Smooth muscle cell (in vitro differentiated cells): ENCODE data around the gene GC. TPM values are rescaled to one million over a fixed set of nuclear protein-coding genes. Genes with fewer than 3 reads are reported as not detected.
A peak's percentile ranks its signal among the peaks of the same experiment; 100 is the strongest.

Experiments used
- DNase-seq: peaks from one replicate; lab custom pipeline; 2025; ENCODE audit not compliant: unreplicated experiment; lab: John Stamatoyannopoulos, UW
- H2AFZ ChIP-seq: fragments of 200-600 bp; sonication (generic); 2 replicates; pipeline ENCODE4 v1.6.0; 2016; ENCODE audit warnings: antibody characterized with exemption, low read depth, mild to moderate bottlenecking
- H3F3A ChIP-seq: fragments of 200-600 bp; sonication (generic); 2 replicates; pipeline ENCODE4 v1.6.0; 2017; ENCODE audit warnings: antibody characterized with exemption, low read depth
- H3K27ac ChIP-seq: fragments of 200-600 bp; sonication (generic); 2 replicates; pipeline ENCODE4 v1.5.1; 2016; ENCODE audit warnings: low read depth, mild to moderate bottlenecking
- H3K27me3 ChIP-seq: fragments of 200-600 bp; sonication (generic); 2 replicates; pipeline ENCODE4 v1.6.1; 2016; ENCODE audit warnings: low read depth, mild to moderate bottlenecking
- H3K36me3 ChIP-seq: fragments of 200-600 bp; sonication (generic); 2 replicates; pipeline ENCODE4 v1.5.1; 2016; ENCODE audit warnings: low read depth
- H3K4me1 ChIP-seq: fragments of 200-600 bp; sonication (generic); 2 replicates; pipeline ENCODE4 v1.5.1; 2016; ENCODE audit warnings: low read depth
- H3K4me2 ChIP-seq: fragments of 200-600 bp; sonication (generic); 2 replicates; pipeline ENCODE4 v1.6.0; 2016; ENCODE audit warnings: mild to moderate bottlenecking
- H3K4me3 ChIP-seq: fragments of 200-600 bp; sonication (generic); 2 replicates; pipeline ENCODE4 v1.5.1; 2016; ENCODE audit warnings: mild to moderate bottlenecking
- H3K79me2 ChIP-seq: fragments of 200-600 bp; sonication (generic); 2 replicates; pipeline ENCODE4 v1.6.0; 2016; ENCODE audit warnings: low read depth, mild to moderate bottlenecking
- H3K9ac ChIP-seq: fragments of 200-600 bp; sonication (generic); 2 replicates; pipeline ENCODE4 v1.6.0; 2016; ENCODE audit warnings: low read depth
- H3K9me3 ChIP-seq: fragments of 200-600 bp; sonication (generic); replicated peaks from 2 replicates; pipeline ENCODE4 v1.5.1; 2016; ENCODE audit warnings: low read depth
- H4K20me1 ChIP-seq: fragments of 200-600 bp; sonication (generic); 2 replicates; pipeline ENCODE4 v1.6.0; 2016; ENCODE audit warnings: low read depth
- CTCF ChIP-seq: fragments of 200-600 bp; sonication (generic); IDR thresholded peaks from 2 replicates; pipeline ENCODE4 v1.5.1; 2017; ENCODE audit warnings: borderline replicate concordance, mild to moderate bottlenecking, antibody characterized with exemption; ENCODE audit not compliant: insufficient read depth, poor library complexity, severe bottlenecking
- WGBS: methylation state at CpG from one replicate; pipeline ENCODE4 v1.1.7; 2016; ENCODE audit warnings: low lambda C conversion rate; 5-methylcytosine and 5-hydroxymethylcytosine counted together
- polyA plus RNA-seq: library from polyadenylated mRNA; unstranded; fragments of >200 nt; fragmentation: Nextera tagmentation; extraction: Ambion mirVana; gene quantifications from 2 replicates; pipeline ENCODE4 v1.2.1, GENCODE V29; 2016
- total RNA-seq: library from RNA; depleted of rRNA; stranded (reverse); fragments of >200 nt; gene quantifications from 2 replicates; pipeline ENCODE4 v1.2.3, GENCODE V29; 2014

The GC gene
- total and polyA plus RNA-seq, 2 experiments from 2014 or later, result 0.18 to 0.34 TPM

GRCh38 chr4:71769434-71769833, 14.4 kb downstream of the GC start:
- no peaks in the 10 kb centered on the region for H3K79me2 ChIP-seq
- no peak overlapping the region for H3K27ac ChIP-seq
- H3K4me2 ChIP-seq, result no peak overlapping the region
- no peak overlapping the region for H3K9ac ChIP-seq
- peaks cover 6% of the 10 kb centered on the region for H3K4me1 ChIP-seq
- H3K9me3 ChIP-seq, result no peaks in the 10 kb centered on the region
- H3F3A ChIP-seq, result no peaks in the 10 kb centered on the region
- no peaks in the 10 kb centered on the region for H3K36me3 ChIP-seq
- no peaks in the 10 kb centered on the region for H4K20me1 ChIP-seq
- WGBS, result 89% methylated on average over 3 of the region's 3 CpGs
- no peak overlapping the region for H3K4me3 ChIP-seq
- no peak for DNase-seq
- no peak for TF ChIP-seq CTCF
- no peak overlapping the region for H2AFZ ChIP-seq
- no peaks in the 10 kb centered on the region for H3K27me3 ChIP-seq

- Histone ChIP-seq H3F3A (no peaks in the 10 kb centered on the region), H3K27ac (no peak overlapping the region), H3K79me2 (no peaks in the 10 kb centered on the region), H3K36me3 (no peaks in the 10 kb centered on the region), H2AFZ (no peak overlapping the region), H3K27me3 (no peaks in the 10 kb centered on the region), H4K20me1 (no peaks in the 10 kb centered on the region), H3K4me2 (no peak overlapping the region), H3K4me3 (no peak overlapping the region), H3K9ac (no peak overlapping the region), H3K4me1 (peaks cover 6% of the 10 kb centered on the region), H3K9me3 (no peaks in the 10 kb centered on the region)
- TF ChIP-seq CTCF, result no peak
- DNase-seq, result no peak
- WGBS, result 73% methylated on average over 7 of the region's 7 CpGs
Observed at GRCh38 chr4:71768123-71768522, 15.8 kb downstream of the GC start.

- Histone ChIP-seq H3K27ac (peak overlapping the region; percentile 19), H3F3A (no peaks in the 10 kb centered on the region), H3K9me3 (no peaks in the 10 kb centered on the region), H3K79me2 (no peaks in the 10 kb centered on the region), H3K27me3 (no peaks in the 10 kb centered on the region), H3K4me1 (peaks cover 6% of the 10 kb centered on the region), H2AFZ (peak overlapping the region; percentile 69), H3K36me3 (no peaks in the 10 kb centered on the region), H4K20me1 (no peaks in the 10 kb centered on the region), H3K4me3 (no peak overlapping the region), H3K4me2 (peak overlapping the region; percentile 24), H3K9ac (no peak overlapping the region)
- no peak for DNase-seq
- no peak for TF ChIP-seq CTCF
- WGBS, result 41% methylated on average over 2 of the region's 2 CpGs
Observed at GRCh38 chr4:71765821-71766383, 18.0 kb downstream of the GC start.

GRCh38 chr4:71765350-71765749, 18.5 kb downstream of the GC start:
- WGBS, result 50% methylated on average over 4 of the region's 4 CpGs

More at GRCh38 chr4:71765350-71765749, 18.5 kb downstream of the GC start:
- DNase-seq, result no peak
- H4K20me1 ChIP-seq, result no peaks in the 10 kb centered on the region
- H3K4me1 ChIP-seq, result peaks cover 6% of the 10 kb centered on the region
- H3K4me3 ChIP-seq, result no peak overlapping the region
- no peaks in the 10 kb centered on the region for H3K36me3 ChIP-seq
- no peak for TF ChIP-seq CTCF
- peak overlapping the region; percentile 19 for H3K27ac ChIP-seq
- H3K9me3 ChIP-seq, result no peaks in the 10 kb centered on the region
- no peaks in the 10 kb centered on the region for H3K79me2 ChIP-seq
- no peaks in the 10 kb centered on the region for H3K27me3 ChIP-seq
- no peaks in the 10 kb centered on the region for H3F3A ChIP-seq
- peak overlapping the region; percentile 69 for H2AFZ ChIP-seq
- H3K9ac ChIP-seq, result no peak overlapping the region
- H3K4me2 ChIP-seq, result peak overlapping the region; percentile 24
